Prostate gland (tissue), 2 donors: ENCODE measurements around the gene VEZT.
"Not testable (repeated sequence)": the region's sequence is repeated elsewhere in the genome, so short reads cannot be mapped to it uniquely, and the experiment has no call there.

Experiments
- POLR2AphosphoS5 ChIP-seq: sonication (generic); formaldehyde crosslinking; IDR thresholded peaks from one replicate; pipeline ENCODE4 v1.6.1; 2017; ENCODE audit warnings: antibody characterized with exemption
- TF ChIP-seq, protein P1 (sequence below), 4 experiments: fragments of 200-600 bp in 2 of 4; fragments of 450-650 bp in 2 of 4; sonication (generic) in 2 of 4; IDR thresholded peaks; 1 replicate in 3 of 4; 2 replicates in 1 of 4; pipeline ENCODE4 v1.5.1; 2016 to 2019; ENCODE audit warnings: antibody characterized with exemption in 4 of 4, mild to moderate bottlenecking in 2 of 4, moderate library complexity in 2 of 4

- TF ChIP-seq, protein P1, sequence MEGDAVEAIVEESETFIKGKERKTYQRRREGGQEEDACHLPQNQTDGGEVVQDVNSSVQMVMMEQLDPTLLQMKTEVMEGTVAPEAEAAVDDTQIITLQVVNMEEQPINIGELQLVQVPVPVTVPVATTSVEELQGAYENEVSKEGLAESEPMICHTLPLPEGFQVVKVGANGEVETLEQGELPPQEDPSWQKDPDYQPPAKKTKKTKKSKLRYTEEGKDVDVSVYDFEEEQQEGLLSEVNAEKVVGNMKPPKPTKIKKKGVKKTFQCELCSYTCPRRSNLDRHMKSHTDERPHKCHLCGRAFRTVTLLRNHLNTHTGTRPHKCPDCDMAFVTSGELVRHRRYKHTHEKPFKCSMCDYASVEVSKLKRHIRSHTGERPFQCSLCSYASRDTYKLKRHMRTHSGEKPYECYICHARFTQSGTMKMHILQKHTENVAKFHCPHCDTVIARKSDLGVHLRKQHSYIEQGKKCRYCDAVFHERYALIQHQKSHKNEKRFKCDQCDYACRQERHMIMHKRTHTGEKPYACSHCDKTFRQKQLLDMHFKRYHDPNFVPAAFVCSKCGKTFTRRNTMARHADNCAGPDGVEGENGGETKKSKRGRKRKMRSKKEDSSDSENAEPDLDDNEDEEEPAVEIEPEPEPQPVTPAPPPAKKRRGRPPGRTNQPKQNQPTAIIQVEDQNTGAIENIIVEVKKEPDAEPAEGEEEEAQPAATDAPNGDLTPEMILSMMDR (IDR thresholded peaks at IDR 0.05): not testable (repeated sequence)
- not testable (repeated sequence) for TF ChIP-seq POLR2AphosphoS5
Observed at GRCh38 chr12:95324246-95324645, 106.6 kb downstream of the VEZT start.
